Keratinocyte (primary cell): ENCODE results near the gene ADCYAP1R1. TPM values are rescaled to one million over a fixed set of nuclear protein-coding genes. Genes with fewer than 3 reads are reported as not detected.

Source experiments
- DNase-seq: peaks from one replicate; pipeline ENCODE4 v3.0.0-alpha.2; 2011; ENCODE audit warnings: low read depth, missing footprints, low spot score
- FAIRE-seq: peaks from 2 replicates; lab custom pipeline; 2011; peaks lifted over from hg19 to GRCh38; lab: Jason Lieb, UNC
- H2AFZ ChIP-seq: 2 replicates; pipeline ENCODE4 v1.6.0; 2012; ENCODE audit warnings: low read length, control low read depth, inconsistent platforms; ENCODE audit not compliant: control insufficient read depth
- H3K27ac ChIP-seq: 2 replicates; pipeline ENCODE4 v1.5.1; 2011; ENCODE audit warnings: low read length; ENCODE audit not compliant: control insufficient read depth, insufficient read depth
- H3K27me3 ChIP-seq: 3 replicates; pipeline ENCODE4 v1.6.0; 2011; ENCODE audit warnings: low read length; ENCODE audit not compliant: control insufficient read depth, insufficient read depth; ENCODE audit errors: extremely low read depth
- H3K36me3 ChIP-seq, 2 experiments: 2 replicates in 1 of 2; 3 replicates in 1 of 2; pipeline ENCODE4 v1.5.1; 2011; ENCODE audit warnings: low read length in 2 of 2, mild to moderate bottlenecking in 1 of 2; ENCODE audit not compliant: control insufficient read depth in 2 of 2, insufficient read depth in 2 of 2; ENCODE audit errors: extremely low read depth in 1 of 2
- H3K4me1 ChIP-seq: 3 replicates; pipeline ENCODE4 v1.5.1; 2011; ENCODE audit warnings: low read length; ENCODE audit not compliant: control insufficient read depth, insufficient read depth; ENCODE audit errors: extremely low read depth
- H3K4me2 ChIP-seq: 3 replicates; pipeline ENCODE4 v1.6.0; 2011; ENCODE audit warnings: low read depth, low read length; ENCODE audit not compliant: control insufficient read depth, insufficient read depth; ENCODE audit errors: extremely low read depth
- H3K4me3 ChIP-seq, 3 experiments: fragments of 200-600 bp in 1 of 3; sonication (generic) in 1 of 3; 2 replicates in 2 of 3; 3 replicates in 1 of 3; pipeline ENCODE4 v1.5.1; 2011 to 2016; ENCODE audit warnings: low read length in 3 of 3, mild to moderate bottlenecking in 3 of 3, control low read depth in 2 of 3, inconsistent platforms in 1 of 3, low read depth in 1 of 3, mixed read lengths in 1 of 3, mixed run types in 1 of 3, moderate library complexity in 1 of 3; ENCODE audit not compliant: control insufficient read depth in 2 of 3, insufficient read depth in 2 of 3; ENCODE audit errors: extremely low read depth in 1 of 3
- H3K79me2 ChIP-seq: 2 replicates; pipeline ENCODE4 v1.6.0; 2012; ENCODE audit warnings: low read length; ENCODE audit not compliant: control insufficient read depth, insufficient read depth
- H3K9ac ChIP-seq: 3 replicates; pipeline ENCODE4 v1.6.0; 2011; ENCODE audit warnings: low read length; ENCODE audit not compliant: control insufficient read depth, insufficient read depth; ENCODE audit errors: extremely low read depth
- H3K9me1 ChIP-seq: 3 replicates; pipeline ENCODE4 v1.6.0; 2011; ENCODE audit warnings: low read length; ENCODE audit not compliant: control insufficient read depth, insufficient read depth; ENCODE audit errors: extremely low read depth
- H3K9me3 ChIP-seq: 2 replicates; pipeline ENCODE4 v1.5.1; 2012; ENCODE audit warnings: low read depth, low read length; ENCODE audit not compliant: control insufficient read depth
- H4K20me1 ChIP-seq: 3 replicates; pipeline ENCODE4 v1.6.0; 2011; ENCODE audit warnings: low read length; ENCODE audit not compliant: control insufficient read depth, insufficient read depth; ENCODE audit errors: extremely low read depth
- CTCF ChIP-seq, 3 experiments: IDR thresholded peaks in 1 of 3; conservative IDR thresholded peaks in 1 of 3; optimal IDR thresholded peaks in 1 of 3; 2 replicates in 2 of 3; 3 replicates in 1 of 3; pipeline versions ENCODE3 to v1.5.1; 2011; ENCODE audit warnings: low read length in 3 of 3, mild to moderate bottlenecking in 3 of 3, moderate library complexity in 2 of 3, control low read depth in 1 of 3, inconsistent platforms in 1 of 3; ENCODE audit not compliant: insufficient read depth in 2 of 3; ENCODE audit errors: extremely low read depth in 1 of 3
- EZH2 ChIP-seq: IDR thresholded peaks from one replicate; pipeline ENCODE4 v1.6.1; 2012; ENCODE audit warnings: inconsistent platforms, mild to moderate bottlenecking, low read length, moderate library complexity
- dilution Hi-C: fragments of 300-500 bp; cut with MboI; formaldehyde crosslinking; loops from one replicate; pipeline ENCODE4 v1.7.0; 2020; ENCODE audit warnings: low sequenced_read_pairs; ENCODE audit not compliant: extremely low pct_ligation_motif_present
- polyA plus RNA-seq, 5 experiments: library from polyadenylated mRNA; depleted of rRNA in 3 of 5; stranded (reverse) in 3 of 5; stranded (forward) in 1 of 5; unstranded in 1 of 5; fragments of >200 nt; gene quantifications; 1 replicate in 1 of 5; 2 replicates in 3 of 5; 3 replicates in 1 of 5; pipeline versions ENCODE4 v1.2.1 to v1.2.3, GENCODE V29; 2011 to 2012; ENCODE audit warnings: missing spikeins in 2 of 5, low read depth in 1 of 5, low replicate concordance in 1 of 5

The ADCYAP1R1 gene
- polyA plus RNA-seq, 1 donor (not counting 4 experiments of a cell fraction or from before 2014, with no cell fraction given), result not detected

DNA sequence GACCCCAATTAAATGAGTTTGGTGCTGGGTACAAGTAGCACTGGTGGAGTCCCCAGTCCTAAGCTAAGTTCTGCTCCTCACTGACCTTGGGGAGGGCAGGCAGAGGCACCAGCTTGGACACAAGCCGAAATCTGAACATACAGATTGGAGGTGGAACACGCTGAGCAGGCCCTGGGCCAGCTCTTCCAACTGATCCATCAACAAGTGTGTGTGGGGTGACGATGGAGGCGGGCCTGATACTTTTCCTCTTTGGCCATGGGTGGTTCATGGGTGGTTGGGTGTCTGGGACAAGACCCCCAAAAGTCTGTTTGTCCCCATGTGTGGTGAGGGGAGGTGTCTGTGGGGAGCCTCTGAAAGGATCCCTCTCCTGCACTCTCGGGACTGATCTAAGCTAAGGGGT lies 1.9 kb downstream of the ADCYAP1R1 start:
- H3K9ac ChIP-seq, result no peak overlapping the region
- no peaks in the 10 kb centered on the region for H3K36me3 ChIP-seq
- TF ChIP-seq CTCF (optimal IDR thresholded peaks at IDR 0.05 in 1 of 3, IDR thresholded peaks at IDR 0.05 in 1 of 3, conservative IDR thresholded peaks at IDR 0.05 in 1 of 3; ENCODE audit: extremely low read depth in 1 of 3, insufficient read depth in 2 of 3, low read length in 3 of 3) (no peak), EZH2 (no peak)
- no peak overlapping the region for H3K4me3 ChIP-seq
- H3K27ac ChIP-seq, result no peak overlapping the region
- H3K4me1 ChIP-seq, result no peaks in the 10 kb centered on the region
- no peak overlapping the region for H3K4me2 ChIP-seq
- dilution Hi-C loops, result no loop called here
- peaks cover 62% of the 10 kb centered on the region for H3K27me3 ChIP-seq
- H3K79me2 ChIP-seq, result no peaks in the 10 kb centered on the region
- no peaks in the 10 kb centered on the region for H4K20me1 ChIP-seq
- H3K9me1 ChIP-seq, result no peaks in the 10 kb centered on the region
- DNase-seq (no peak), FAIRE-seq (no peak)
- no peak overlapping the region for H2AFZ ChIP-seq
- no peaks in the 10 kb centered on the region for H3K9me3 ChIP-seq

GRCh38 chr7:31054608-31055278 lies 2.6 kb downstream of the ADCYAP1R1 start:
- no peak overlapping the region for H3K27ac ChIP-seq
- H4K20me1 ChIP-seq, result no peaks in the 10 kb centered on the region
- H2AFZ ChIP-seq, result no peak overlapping the region
- no peak overlapping the region for H3K4me3 ChIP-seq
- H3K4me1 ChIP-seq, result no peaks in the 10 kb centered on the region
- no peaks in the 10 kb centered on the region for H3K36me3 ChIP-seq
- TF ChIP-seq EZH2 (no peak), CTCF (optimal IDR thresholded peaks at IDR 0.05 in 1 of 3, IDR thresholded peaks at IDR 0.05 in 1 of 3, conservative IDR thresholded peaks at IDR 0.05 in 1 of 3; ENCODE audit: extremely low read depth in 1 of 3, insufficient read depth in 2 of 3, low read length in 3 of 3) (no peak)
- DNase-seq (no peak), FAIRE-seq (no peak)
- H3K4me2 ChIP-seq, result no peak overlapping the region
- no peaks in the 10 kb centered on the region for H3K9me1 ChIP-seq
- H3K27me3 ChIP-seq, result peaks cover 67% of the 10 kb centered on the region
- no peaks in the 10 kb centered on the region for H3K9me3 ChIP-seq
- no peaks in the 10 kb centered on the region for H3K79me2 ChIP-seq
- no peak overlapping the region for H3K9ac ChIP-seq
- dilution Hi-C loops, result no loop called here
